ENCODE data around the gene FGFR2.

FGFR2 gene

DNA sequence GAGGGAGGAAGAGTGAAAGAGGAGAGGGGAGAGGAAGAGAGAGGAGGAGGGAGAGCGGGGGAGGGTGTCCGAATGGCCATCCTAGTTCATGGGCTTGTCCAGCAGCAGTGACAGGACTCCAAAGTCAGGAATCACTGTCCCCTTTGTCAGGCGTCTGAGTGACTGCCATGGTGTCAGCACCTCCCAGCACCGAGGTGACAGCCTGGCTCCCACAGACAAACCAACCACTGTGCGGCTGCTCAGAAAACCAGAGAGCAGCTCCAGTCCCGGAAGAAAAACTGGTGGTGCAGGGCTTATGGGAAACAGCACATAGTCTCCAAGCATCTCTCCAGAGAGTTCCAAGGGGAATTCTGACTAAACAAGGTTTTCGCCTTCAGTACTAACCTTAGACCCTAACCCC is 18.9 kb upstream of the FGFR2 start:
- no peak for DNase-seq (ENCODE audit: low spot score in 2 of 2)
- no peaks in the 10 kb centered on the region for H3K36me3 ChIP-seq (replicated peaks)
- no peaks in the 10 kb centered on the region for H3K9me3 ChIP-seq
- no peak overlapping the region for H3K4me3 ChIP-seq
- in situ Hi-C loops (cut with MboI; ENCODE audit: low sequenced_read_pairs): loop anchor here (25.0 kb wide), 1 partner anchor 680 kb away; no protein-coding TSS in a partner anchor
- H3K27me3 ChIP-seq (ENCODE audit: low read depth): no peaks in the 10 kb centered on the region
- H3K4me1 ChIP-seq: no peaks in the 10 kb centered on the region

DNA sequence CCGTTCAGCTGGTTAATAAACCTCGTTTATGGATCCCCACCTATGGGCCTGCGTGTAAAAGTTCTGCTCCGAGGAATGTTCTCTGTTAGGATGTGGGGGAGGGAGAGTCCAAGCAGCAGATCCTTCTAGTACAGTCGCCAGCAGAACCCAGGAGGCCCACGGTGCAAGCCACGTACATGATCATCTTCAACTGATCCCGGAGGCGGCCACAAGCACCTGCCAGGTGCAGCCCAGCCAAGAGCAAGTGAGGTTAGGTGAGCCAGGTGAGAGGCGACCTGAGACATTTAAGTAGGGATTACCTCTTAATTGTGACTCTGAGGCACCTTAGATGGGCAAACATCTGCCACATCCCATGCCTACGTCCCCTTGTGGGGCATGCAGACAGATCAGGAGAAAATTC is 18.0 kb upstream of the FGFR2 start:
- H3K4me1 ChIP-seq: no peaks in the 10 kb centered on the region
- H3K9me3 ChIP-seq: no peaks in the 10 kb centered on the region
- H3K4me3 ChIP-seq: no peak overlapping the region
- no peaks in the 10 kb centered on the region for H3K36me3 ChIP-seq (replicated peaks)
- in situ Hi-C loops (cut with MboI; ENCODE audit: low sequenced_read_pairs): loop anchor here (25.0 kb wide), 1 partner anchor 679 kb away; no protein-coding TSS in a partner anchor
- no peak for DNase-seq (ENCODE audit: low spot score in 2 of 2)
- H3K27me3 ChIP-seq (ENCODE audit: low read depth): no peaks in the 10 kb centered on the region

DNA sequence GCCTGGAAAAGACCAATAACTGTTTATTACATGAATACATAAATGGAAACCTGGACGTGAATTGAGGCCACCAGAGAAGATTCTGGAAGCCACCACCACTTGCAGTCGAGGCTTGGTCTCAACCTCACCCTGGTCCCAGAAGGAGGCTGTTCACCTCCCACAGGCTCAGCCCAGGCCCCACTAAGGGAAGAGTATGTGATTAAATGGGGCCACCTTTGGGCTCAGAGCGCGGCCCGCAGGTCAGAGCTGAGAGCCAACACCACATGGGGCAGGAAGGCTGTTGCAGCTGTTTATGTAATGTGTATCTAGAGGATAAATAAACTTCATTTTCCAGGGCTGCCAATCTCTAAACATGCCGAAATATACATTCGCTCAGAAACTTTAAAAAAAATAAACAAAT is 17.6 kb upstream of the FGFR2 start:
- DNase-seq (ENCODE audit: low spot score in 2 of 2): no peak
- in situ Hi-C loops (cut with MboI; ENCODE audit: low sequenced_read_pairs): loop anchor here (25.0 kb wide), 1 partner anchor 679 kb away; no protein-coding TSS in a partner anchor

DNA sequence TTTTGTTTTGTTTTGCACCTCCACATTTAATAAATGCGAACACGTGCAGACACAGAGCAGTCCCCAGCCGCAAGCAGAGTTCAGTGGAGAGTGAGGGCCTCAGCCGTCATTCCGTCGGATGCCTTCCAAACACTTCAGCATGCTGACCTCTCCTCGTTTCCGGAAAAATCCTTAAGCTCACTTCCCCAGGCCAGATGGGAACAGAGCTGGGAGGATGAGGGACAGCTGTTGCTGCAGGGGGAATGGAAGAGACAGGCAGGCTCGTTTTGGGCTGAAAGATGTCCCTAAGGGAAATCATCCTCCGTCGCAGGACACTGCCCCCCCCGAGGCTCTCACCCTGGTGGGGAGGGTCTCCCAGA is 17.2 kb upstream of the FGFR2 start:
- H3K9me3 ChIP-seq: no peaks in the 10 kb centered on the region
- no peak for DNase-seq (ENCODE audit: low spot score in 2 of 2)
- H3K4me1 ChIP-seq: no peaks in the 10 kb centered on the region
- no peaks in the 10 kb centered on the region for H3K27me3 ChIP-seq (ENCODE audit: low read depth)
- H3K4me3 ChIP-seq: no peak overlapping the region
- in situ Hi-C loops (cut with MboI; ENCODE audit: low sequenced_read_pairs): loop anchor here (25.0 kb wide), 1 partner anchor 678 kb away; no protein-coding TSS in a partner anchor
- no peaks in the 10 kb centered on the region for H3K36me3 ChIP-seq (replicated peaks)

More for the DNA sequence above, 17.6 kb upstream of the FGFR2 start:
- Histone ChIP-seq H3K4me3 (no peak overlapping the region), H3K9me3 (no peaks in the 10 kb centered on the region), H3K36me3 (replicated peaks) (no peaks in the 10 kb centered on the region), H3K4me1 (no peaks in the 10 kb centered on the region), H3K27me3 (ENCODE audit: low read depth) (no peaks in the 10 kb centered on the region)

DNA sequence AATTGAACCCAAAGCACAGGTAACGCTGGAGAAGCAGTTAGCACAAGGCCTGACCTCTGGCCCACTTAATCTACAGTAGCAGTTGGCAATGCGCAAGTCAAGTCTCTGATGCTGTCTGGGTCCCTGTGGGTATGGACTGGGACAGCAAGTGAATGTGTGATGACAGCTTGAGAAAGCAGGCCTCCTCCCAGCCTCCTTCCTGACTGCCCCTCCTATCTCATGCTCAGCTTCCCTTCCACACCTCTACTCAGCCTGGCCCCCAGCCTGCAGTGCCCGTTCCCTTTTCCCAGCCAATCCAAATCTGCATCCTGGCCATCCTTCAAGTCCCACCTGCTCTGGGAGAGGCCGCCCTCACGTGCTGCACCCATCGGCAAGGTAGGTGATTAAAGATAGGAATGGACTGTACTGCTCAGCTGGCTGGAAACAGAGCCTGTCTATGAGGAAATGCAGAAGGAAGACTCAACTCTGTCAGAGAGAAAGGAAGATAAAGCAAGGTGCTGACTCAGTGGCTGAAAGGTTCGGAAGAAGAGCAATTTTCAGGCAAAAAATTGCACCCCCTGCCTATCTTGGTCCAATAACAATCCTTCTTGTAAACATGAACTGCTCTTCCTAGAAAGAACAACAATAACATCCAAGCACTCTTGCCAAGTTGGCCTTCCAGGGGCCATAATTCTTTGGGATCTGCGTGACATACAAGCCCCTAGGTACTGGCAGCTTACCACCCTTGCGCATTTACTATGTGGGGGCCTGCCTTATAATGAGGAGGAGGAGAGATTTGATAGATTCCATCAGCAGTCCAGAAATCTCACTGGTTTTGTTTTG is 16.6 kb upstream of the FGFR2 start:
- Histone ChIP-seq H3K4me3 (no peak overlapping the region), H3K9me3 (no peaks in the 10 kb centered on the region), H3K36me3 (replicated peaks) (no peaks in the 10 kb centered on the region), H3K4me1 (no peaks in the 10 kb centered on the region), H3K27me3 (ENCODE audit: low read depth) (no peaks in the 10 kb centered on the region)
- no peak for DNase-seq (ENCODE audit: low spot score in 2 of 2)
- in situ Hi-C loops (cut with MboI; ENCODE audit: low sequenced_read_pairs): loop anchor here (25.0 kb wide), 1 partner anchor 678 kb away; no protein-coding TSS in a partner anchor

DNA sequence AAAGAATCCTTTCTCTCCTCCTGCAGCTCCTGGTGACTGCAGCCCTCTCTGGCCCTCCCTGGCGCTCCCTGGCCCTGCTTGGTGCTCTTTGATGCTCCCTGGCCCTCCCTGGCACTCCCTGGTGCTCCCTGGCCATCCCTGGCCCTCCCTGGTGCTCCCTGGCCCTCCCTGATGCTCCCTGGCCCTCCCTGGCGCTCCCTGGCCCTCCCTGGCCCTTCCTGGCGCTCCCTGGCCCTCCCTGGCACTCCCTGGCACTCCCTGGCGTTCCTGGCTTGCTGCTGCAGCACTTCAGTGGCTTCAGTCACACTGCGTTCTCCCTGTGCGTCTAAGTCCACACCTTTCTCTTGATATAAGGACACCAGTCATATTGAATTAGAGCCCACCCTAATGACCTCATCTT is 15.2 kb upstream of the FGFR2 start:
- H3K9me3 ChIP-seq: no peaks in the 10 kb centered on the region
- no peak for DNase-seq (ENCODE audit: low spot score in 2 of 2)
- H3K36me3 ChIP-seq (replicated peaks): no peaks in the 10 kb centered on the region
- in situ Hi-C loops (cut with MboI; ENCODE audit: low sequenced_read_pairs): loop anchor here (25.0 kb wide), 1 partner anchor 676 kb away; no protein-coding TSS in a partner anchor
- H3K4me3 ChIP-seq: no peak overlapping the region
- H3K4me1 ChIP-seq: peaks cover 1% of the 10 kb centered on the region; the same call in 1 of the 2 replicates
- no peaks in the 10 kb centered on the region for H3K27me3 ChIP-seq (ENCODE audit: low read depth)

DNA sequence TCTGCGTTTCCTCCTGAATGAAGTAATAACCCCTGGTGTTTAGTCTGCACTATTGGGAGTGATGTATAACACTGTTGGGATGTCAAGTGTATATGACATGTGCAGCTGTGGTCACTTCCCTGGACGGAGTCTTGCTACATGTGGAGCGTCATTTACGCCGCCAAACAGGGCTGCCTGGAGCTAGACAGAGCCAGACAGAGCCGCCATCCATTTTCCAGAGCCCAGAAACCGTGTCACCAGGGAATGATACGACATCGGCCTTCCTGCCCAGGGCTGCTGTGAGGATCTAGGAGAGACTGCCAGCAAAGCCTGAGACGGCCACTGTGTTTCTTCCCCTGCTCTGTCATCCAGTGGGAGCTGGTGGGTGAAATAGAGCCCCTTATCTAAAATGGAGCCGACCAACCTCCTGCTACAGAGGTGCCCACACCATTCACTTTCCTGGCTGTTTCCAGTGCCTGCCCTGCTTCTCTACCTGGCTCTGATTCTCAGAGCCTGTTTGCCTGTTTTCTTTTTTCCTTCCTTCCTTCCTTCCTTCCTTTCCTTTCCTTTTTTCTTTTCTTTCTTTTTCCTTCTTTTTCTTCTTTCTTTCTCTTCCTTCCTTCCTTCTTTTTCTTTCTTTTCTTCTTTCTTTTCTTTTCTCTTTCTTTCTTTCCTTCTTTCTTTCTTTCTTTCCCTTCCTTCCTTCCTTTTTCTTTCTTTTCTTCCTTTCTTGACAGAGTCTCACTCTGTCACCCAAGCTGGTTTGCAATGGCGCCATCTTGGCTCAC is 13.3 kb upstream of the FGFR2 start:
- Histone ChIP-seq H3K36me3 (replicated peaks) (no peaks in the 10 kb centered on the region), H3K27me3 (ENCODE audit: low read depth) (no peaks in the 10 kb centered on the region), H3K9me3 (no peaks in the 10 kb centered on the region), H3K4me1 (peaks cover 2% of the 10 kb centered on the region; the same call in 1 of the 2 replicates), H3K4me3 (no peak overlapping the region)
- in situ Hi-C loops (cut with MboI; ENCODE audit: low sequenced_read_pairs): loop anchor here (25.0 kb wide), 1 partner anchor 674 kb away; no protein-coding TSS in a partner anchor
- no peak for DNase-seq (ENCODE audit: low spot score in 2 of 2)

DNA sequence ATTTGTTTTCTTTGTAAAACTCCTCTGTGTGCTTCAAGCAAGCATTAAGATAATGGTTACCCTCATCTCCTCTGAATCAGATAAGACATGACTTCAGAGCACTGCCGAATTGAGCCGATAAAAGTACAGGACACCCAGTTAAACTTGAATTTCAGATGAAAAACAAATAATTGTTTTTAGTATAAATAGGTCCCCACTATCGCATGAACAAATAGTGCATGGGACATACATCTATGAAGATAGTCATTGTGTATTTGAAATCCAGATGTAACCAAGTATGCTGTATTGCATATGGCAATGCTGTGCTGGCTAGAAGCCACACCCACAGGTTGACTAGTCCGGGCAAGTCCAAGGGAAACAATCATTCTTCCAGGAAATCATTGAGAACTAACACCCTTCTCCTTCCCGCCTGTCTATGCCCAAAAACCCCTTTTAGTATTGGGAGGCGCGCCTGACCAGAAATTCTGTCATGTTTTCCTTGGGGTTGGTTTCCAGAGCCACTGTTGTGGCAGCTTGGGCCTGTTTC is 12.6 kb upstream of the FGFR2 start:
- H3K4me3 ChIP-seq: no peak overlapping the region

DNA sequence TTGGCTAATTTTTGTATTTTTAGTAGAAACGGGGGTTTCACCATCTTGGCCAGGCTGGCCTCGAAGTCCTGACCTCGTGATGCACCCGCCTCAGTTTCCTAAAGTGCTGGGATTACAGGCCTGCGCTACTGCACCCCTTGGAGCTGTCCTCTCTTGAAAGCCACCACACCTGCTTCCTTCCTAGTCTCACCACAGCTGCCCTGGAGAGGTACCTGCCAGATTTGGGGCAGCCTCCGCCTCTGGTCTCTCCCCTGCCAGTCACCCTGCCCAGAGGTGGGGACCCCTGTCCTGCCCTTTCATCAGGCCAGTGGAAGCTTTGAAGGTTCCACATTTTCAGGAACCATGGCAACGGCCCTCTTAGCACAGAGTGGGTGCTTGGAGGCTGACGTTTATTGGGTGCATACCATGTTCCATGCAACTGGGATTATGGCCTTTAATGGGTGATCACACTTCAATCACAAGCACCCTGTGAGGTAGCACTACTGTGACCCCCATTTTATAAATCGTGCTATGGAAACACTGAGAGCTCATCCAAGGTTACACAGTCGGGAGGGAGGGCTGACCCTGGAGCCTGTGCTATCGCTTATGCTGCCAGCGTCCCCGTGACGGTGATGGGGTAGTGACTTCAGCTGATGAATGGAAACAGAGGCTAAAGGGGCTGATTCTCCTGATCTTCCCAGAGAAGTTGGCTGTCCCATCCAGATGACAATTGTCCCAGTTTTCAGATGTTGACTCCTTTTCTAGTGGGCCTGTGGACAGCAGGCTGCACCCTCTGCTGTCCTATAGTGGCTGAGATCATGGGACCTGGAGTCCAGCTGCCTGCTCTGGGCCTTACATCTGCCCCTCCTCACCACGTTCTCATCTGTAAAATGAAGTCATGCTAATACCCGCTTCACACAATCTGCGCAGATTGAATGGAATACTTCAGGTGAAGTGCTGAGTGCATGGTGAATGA is 11.5 kb upstream of the FGFR2 start:
- H3K27me3 ChIP-seq (ENCODE audit: low read depth): no peaks in the 10 kb centered on the region
- H3K4me3 ChIP-seq: no peak overlapping the region
- no peaks in the 10 kb centered on the region for H3K36me3 ChIP-seq (replicated peaks)
- DNase-seq (ENCODE audit: low spot score in 2 of 2): no peak
- no peaks in the 10 kb centered on the region for H3K9me3 ChIP-seq
- peaks cover 2% of the 10 kb centered on the region; the same call in 1 of the 2 replicates for H3K4me1 ChIP-seq
- in situ Hi-C loops (cut with MboI; ENCODE audit: low sequenced_read_pairs): loop anchor here (25.0 kb wide), 1 partner anchor 672 kb away; no protein-coding TSS in a partner anchor

More for the DNA sequence above, 12.6 kb upstream of the FGFR2 start:
- Histone ChIP-seq H3K27me3 (ENCODE audit: low read depth) (no peaks in the 10 kb centered on the region), H3K36me3 (replicated peaks) (no peaks in the 10 kb centered on the region), H3K4me1 (peaks cover 2% of the 10 kb centered on the region; the same call in 1 of the 2 replicates), H3K9me3 (no peaks in the 10 kb centered on the region)
- in situ Hi-C loops (cut with MboI; ENCODE audit: low sequenced_read_pairs): loop anchor here (25.0 kb wide), 1 partner anchor 674 kb away; no protein-coding TSS in a partner anchor
- peak; percentile 27 to 34 for DNase-seq (ENCODE audit: low spot score in 2 of 2)

DNA sequence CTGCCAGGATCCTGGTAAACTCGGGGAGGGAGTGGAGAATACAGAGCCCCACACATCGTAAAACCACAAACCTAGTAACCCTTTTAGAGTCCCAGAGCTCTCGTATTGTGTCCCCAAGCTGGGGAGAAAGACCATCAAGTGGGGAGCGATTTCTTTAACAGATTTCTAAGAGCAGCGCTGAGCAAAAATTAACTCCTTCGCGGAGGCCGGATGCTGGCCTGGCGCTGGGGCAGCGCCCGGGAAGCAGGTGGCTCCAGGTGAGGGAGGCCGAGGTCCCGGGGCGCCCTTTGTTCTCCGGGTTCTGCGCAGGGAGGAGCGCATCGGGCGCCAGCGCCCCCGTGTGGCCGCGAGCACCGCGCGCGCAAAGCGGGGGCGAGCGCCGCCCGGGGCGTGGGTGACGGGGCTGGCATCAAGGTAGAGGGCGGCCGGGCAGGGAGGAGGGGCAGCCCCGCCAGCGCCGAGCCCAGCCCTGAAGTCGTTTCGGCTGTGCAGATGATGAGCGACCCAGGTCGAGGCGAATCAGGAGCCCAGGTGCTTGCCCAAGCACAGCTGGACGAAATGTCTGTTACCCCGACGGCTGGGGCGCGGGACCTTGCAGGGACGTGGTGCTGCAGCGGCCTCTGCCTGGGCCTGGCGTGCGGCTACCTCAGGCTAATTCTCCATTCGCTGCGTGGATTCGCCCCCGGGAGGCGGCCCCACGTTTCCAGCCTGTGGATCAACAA is 10.4 kb upstream of the FGFR2 start:
- H3K27me3 ChIP-seq (ENCODE audit: low read depth): no peaks in the 10 kb centered on the region
- peaks cover 2% of the 10 kb centered on the region; the same call in 1 of the 2 replicates for H3K4me1 ChIP-seq
- no peaks in the 10 kb centered on the region for H3K9me3 ChIP-seq
- in situ Hi-C loops (cut with MboI; ENCODE audit: low sequenced_read_pairs): loop anchor here (25.0 kb wide), 1 partner anchor 671 kb away; no protein-coding TSS in a partner anchor
- H3K36me3 ChIP-seq (replicated peaks): no peaks in the 10 kb centered on the region
- no peak overlapping the region; the same call in 1 of the 2 replicates for H3K4me3 ChIP-seq
- DNase-seq (ENCODE audit: low spot score in 2 of 2): peak; percentile 24 to 77

DNA sequence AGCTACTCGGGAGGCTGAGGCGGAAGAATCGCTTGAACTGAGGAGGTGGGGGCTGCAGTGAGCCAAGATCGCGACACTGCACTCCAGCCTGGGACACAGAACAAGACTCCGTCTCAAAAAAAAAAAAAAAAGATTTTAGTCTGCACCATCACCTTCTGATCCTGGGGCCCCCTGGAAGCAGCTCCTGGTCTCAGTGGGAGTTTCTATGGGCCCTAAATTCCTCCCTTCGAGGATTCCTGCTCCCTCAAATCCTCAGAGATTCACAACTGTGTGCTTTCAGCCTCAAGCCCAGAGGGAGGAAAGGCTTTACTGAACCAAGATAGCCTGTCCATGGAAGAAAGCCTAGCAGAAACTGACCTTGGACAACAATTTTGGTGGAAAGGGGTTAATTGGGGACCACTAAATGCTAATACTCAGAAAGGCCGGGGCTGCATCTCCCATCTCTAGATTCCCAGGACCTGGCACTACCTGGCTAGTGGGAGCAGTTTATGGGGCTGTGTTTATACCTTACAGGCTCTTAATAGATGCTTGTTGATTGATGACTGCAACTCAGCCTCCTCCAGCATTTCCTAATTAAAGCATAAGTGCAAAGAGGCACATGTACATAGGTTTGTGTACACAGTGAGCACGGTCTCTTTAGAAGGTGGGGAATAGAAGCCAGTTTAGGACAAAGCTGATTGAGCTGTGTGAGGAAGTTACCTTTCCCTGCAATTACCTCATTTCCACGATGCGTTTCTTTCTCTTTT is 9.2 kb upstream of the FGFR2 start:
- in situ Hi-C loops (cut with MboI; ENCODE audit: low sequenced_read_pairs): loop anchor here (25.0 kb wide), 1 partner anchor 670 kb away; no protein-coding TSS in a partner anchor
- H3K27me3 ChIP-seq (ENCODE audit: low read depth): no peaks in the 10 kb centered on the region
- DNase-seq (ENCODE audit: low spot score in 2 of 2): no peak

More for the DNA sequence above, 9.2 kb upstream of the FGFR2 start:
- Histone ChIP-seq H3K9me3 (no peaks in the 10 kb centered on the region), H3K4me3 (no peak overlapping the region), H3K36me3 (replicated peaks) (no peaks in the 10 kb centered on the region), H3K4me1 (peaks cover 2% of the 10 kb centered on the region; the same call in 1 of the 2 replicates)
